Suprapubic skin (tissue), 3 donors: ENCODE data around the gene TP53INP2.

Experiments
- POLR2A ChIP-seq, 2 donors: fragments of 450-650 bp; IDR thresholded peaks; one replicate each; pipeline ENCODE4 v1.6.1; 2017; ENCODE audit warnings: antibody characterized with exemption in 2 of 2, mild to moderate bottlenecking in 2 of 2, moderate library complexity in 2 of 2
- TF ChIP-seq, protein P1 (sequence below), 2 donors: fragments of 200-600 bp in 1 of 2; fragments of 450-650 bp in 1 of 2; sonication (generic) in 1 of 2; IDR thresholded peaks; one replicate each; pipeline ENCODE4 v1.5.1; 2016 to 2019; ENCODE audit warnings: antibody characterized with exemption in 2 of 2, mild to moderate bottlenecking in 1 of 2, moderate library complexity in 1 of 2

DNA sequence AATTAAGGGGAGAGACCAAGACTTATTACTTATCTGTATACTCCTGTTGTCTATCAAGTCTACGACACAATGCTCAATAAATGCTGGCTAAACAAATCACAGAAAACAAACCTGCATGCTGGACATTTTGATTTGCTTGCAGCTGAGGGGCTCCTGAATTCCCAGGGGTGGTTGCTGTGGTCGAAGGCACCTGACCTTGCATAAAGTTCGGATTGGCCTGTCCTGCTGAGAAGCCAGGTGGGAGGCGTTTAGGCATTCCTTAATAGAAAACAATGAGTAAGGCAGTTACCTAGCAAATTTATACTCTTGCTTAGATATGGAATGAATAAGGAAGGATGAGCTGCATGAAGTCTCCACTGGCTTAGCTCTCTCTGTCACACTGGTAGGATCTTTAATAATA lies 50.5 kb downstream of the TP53INP2 start:
- TF ChIP-seq POLR2A (IDR thresholded peaks at IDR 0.05), result no peak
- TF ChIP-seq, protein P1, sequence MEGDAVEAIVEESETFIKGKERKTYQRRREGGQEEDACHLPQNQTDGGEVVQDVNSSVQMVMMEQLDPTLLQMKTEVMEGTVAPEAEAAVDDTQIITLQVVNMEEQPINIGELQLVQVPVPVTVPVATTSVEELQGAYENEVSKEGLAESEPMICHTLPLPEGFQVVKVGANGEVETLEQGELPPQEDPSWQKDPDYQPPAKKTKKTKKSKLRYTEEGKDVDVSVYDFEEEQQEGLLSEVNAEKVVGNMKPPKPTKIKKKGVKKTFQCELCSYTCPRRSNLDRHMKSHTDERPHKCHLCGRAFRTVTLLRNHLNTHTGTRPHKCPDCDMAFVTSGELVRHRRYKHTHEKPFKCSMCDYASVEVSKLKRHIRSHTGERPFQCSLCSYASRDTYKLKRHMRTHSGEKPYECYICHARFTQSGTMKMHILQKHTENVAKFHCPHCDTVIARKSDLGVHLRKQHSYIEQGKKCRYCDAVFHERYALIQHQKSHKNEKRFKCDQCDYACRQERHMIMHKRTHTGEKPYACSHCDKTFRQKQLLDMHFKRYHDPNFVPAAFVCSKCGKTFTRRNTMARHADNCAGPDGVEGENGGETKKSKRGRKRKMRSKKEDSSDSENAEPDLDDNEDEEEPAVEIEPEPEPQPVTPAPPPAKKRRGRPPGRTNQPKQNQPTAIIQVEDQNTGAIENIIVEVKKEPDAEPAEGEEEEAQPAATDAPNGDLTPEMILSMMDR (IDR thresholded peaks at IDR 0.05), result no peak
